HG02840 (cell line): ENCODE measurements around the gene TROAP.
"Not testable (repeated sequence)": the region's sequence is repeated elsewhere in the genome, so short reads cannot be mapped to it uniquely, and the experiment has no call there.

Source experiments
- ATAC-seq: cut with Tn5 transposase; IDR thresholded peaks from one replicate; pipeline ENCODE4 v1.9.1; 2021; ENCODE audit warnings: mild to moderate bottlenecking, moderate library complexity, moderate number of reproducible peaks; ENCODE audit not compliant: unreplicated experiment, low FRiP score

Gene TROAP, protein sequence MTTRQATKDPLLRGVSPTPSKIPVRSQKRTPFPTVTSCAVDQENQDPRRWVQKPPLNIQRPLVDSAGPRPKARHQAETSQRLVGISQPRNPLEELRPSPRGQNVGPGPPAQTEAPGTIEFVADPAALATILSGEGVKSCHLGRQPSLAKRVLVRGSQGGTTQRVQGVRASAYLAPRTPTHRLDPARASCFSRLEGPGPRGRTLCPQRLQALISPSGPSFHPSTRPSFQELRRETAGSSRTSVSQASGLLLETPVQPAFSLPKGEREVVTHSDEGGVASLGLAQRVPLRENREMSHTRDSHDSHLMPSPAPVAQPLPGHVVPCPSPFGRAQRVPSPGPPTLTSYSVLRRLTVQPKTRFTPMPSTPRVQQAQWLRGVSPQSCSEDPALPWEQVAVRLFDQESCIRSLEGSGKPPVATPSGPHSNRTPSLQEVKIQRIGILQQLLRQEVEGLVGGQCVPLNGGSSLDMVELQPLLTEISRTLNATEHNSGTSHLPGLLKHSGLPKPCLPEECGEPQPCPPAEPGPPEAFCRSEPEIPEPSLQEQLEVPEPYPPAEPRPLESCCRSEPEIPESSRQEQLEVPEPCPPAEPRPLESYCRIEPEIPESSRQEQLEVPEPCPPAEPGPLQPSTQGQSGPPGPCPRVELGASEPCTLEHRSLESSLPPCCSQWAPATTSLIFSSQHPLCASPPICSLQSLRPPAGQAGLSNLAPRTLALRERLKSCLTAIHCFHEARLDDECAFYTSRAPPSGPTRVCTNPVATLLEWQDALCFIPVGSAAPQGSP

GRCh38 chr12:49322708-49323523 is at the start of gene TROAP:
TROAP (plus strand) TSS chr12:49323255; CDS start chr12:49323609, 354 bp downstream.
- peak; percentile 97 for ATAC-seq

- no peak for ATAC-seq
These were observed 49.2 kb upstream of the TROAP start for GRCh38 chr12:49273726-49274395.

DNA sequence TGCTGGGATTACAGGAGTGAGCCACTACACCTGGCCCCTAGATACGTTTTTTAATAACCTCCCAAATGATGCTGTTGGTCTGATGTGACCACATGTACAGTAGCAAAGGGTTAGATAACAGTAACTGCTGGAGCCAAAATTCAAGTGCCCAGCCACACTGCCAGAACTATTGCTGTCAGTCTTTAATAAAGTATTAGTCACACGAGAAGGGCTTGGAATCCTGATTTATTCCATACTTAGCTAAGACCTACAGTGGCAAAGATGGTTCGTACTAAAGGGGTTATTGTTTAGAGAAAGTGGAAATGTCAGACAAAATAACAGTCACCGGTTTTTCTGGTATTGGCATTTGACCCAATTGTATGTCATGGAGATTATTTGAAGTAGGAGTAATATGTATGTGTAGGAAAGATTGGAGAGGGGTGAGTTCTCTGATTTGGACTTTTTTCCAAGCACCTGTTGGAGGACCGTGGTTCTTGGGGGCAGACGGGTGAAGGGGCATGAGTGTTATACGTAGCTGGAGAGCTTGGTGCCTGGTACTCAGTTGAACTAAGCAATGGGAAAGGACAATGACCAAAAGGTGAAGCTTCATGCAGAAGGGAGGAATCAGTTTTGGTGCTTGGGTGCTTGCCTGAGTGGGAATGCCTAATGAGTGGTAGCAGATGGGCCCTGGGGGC is 48.5 kb upstream of the TROAP start:
- ATAC-seq = no peak

GRCh38 chr12:49276304-49277290 is 46.5 kb upstream of the TROAP start:
- ATAC-seq = no peak

DNA sequence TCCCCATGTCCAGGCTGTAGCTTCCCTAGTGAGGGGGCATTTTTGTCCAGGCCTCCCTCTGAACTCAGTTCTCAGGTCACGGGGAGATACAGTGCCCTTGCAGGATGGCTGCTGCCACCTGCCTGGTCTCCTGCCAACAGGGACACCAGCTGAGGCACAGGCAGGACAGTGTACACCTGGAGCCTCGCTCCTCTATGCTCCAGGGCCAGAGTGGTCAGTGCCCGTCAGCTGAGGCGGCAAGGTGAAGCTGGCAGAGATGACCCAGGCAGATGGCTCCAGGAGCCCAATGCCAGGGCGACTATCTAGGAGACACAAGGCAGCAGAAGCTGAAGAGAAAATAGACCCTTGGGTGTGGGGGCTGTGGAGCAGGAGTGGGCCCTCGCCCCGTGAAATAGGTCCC is 45.6 kb upstream of the TROAP start:
- no peak for ATAC-seq

GRCh38 chr12:49279706-49280159 is 43.3 kb upstream of the TROAP start:
- ATAC-seq = no peak

GRCh38 chr12:49280545-49280944 is 42.5 kb upstream of the TROAP start:
- not testable (repeated sequence) for ATAC-seq

DNA sequence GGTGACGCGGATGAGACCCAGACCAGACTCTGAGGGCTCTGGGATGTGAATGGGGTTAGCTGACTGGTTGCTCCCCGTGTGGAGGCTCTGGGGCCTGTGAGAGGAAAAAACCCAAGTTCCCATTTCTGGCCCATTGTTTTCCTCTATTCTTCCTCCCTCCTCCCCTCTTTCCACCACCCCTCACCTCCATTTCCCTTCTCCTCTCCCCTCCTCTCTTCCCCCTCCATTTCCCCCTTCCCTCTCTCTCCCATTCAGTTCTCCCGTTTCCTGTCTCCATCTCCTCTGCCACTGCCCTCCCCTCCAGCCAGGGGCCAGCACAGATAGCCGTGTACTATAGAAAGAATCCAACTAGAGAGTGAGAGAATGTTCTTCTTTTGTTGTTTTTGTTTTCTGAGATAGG is 40.8 kb upstream of the TROAP start:
- ATAC-seq = no peak

GRCh38 chr12:49282740-49283375 is 40.2 kb upstream of the TROAP start:
- not testable (repeated sequence) for ATAC-seq

GRCh38 chr12:49283541-49284429 is 39.3 kb upstream of the TROAP start:
- ATAC-seq = no peak

GRCh38 chr12:49284672-49285071 is 38.4 kb upstream of the TROAP start:
- no peak for ATAC-seq

DNA sequence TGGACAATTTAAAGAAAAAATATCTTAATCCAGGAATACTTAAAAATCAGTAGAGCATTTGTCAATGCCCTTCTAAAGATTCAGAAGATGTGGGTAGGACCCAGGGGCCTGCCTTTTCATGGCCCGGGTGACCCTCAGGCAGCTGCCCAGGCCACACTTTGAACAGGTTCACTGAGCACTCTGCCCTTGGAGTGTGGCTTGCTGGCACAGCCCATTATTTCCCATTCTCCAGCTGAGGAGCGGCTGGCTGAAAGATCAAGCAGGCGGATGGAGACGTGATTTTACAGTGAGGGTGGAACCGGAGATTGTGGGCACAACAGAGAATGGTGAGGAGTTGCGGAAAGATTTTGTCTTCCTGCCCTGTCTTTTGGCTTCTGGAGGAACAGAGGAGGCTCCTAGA is 35.2 kb upstream of the TROAP start:
- no peak for ATAC-seq

DNA sequence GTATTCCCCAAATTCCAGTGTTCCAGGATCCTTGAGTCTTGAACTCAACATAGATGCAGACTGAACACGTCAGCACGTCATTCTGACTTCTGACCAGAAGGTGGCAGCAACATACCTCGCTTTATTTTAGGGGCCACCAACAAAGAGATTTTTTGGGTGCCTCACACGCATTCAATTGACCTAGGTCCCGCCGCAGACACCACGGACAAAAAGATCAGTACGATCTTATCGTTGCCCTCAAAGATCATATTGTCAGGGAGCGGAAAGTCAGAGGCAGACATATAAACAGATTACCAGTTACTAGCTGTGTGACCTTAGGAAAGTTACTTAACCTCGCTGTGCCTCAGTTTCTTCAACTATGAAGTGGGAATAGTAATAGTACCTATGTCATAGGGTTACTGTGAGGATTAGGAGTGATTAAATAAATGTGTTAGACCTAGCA is 34.6 kb upstream of the TROAP start:
- no peak for ATAC-seq

DNA sequence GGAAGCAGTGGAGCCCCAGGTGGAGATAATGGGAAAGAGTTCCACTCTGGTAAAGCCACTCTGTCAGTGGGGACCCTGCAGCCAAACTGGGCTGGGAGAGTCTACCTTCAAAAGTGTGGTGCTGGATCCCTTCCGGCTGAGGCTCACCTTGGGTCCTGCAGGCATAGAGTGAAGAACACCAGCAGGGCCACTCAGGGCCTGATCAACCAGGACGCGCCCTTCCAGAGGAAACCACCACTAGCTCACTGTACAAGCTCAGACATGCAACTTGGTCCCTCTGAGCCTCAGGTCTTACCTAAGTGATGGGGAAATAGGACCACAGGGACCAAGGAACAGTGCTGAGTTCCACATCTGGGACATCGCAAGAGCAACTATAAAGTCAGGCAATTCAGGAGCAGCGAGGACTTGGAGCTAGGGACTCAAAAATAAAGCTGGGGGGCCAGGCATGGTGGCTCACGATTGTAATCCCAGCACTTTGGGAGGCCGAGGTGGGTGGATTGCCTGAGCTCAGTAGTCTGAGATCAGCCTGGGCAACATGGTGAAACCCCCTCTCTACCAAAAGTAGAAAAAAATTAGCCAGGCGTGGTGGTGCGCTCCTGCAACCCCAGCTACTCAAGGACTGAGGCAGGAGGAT is 34.0 kb upstream of the TROAP start:
- no peak for ATAC-seq

DNA sequence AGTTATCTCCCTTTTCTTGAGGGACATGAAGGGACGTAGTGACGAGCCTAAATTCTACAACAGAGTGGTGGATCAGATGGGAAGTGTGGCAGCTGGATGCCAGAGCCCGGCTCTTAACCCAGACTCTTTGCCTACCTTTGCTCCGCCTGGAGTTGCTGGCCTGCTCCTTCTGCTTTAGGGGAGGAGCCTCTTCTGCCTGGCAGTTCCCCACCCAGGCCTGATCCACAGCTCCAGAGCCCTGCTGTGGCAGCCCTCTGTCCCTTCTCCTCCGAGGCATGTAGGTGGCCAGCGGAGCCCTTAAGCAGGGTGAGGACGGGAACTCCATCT is 30.4 kb upstream of the TROAP start:
- ATAC-seq = no peak

DNA sequence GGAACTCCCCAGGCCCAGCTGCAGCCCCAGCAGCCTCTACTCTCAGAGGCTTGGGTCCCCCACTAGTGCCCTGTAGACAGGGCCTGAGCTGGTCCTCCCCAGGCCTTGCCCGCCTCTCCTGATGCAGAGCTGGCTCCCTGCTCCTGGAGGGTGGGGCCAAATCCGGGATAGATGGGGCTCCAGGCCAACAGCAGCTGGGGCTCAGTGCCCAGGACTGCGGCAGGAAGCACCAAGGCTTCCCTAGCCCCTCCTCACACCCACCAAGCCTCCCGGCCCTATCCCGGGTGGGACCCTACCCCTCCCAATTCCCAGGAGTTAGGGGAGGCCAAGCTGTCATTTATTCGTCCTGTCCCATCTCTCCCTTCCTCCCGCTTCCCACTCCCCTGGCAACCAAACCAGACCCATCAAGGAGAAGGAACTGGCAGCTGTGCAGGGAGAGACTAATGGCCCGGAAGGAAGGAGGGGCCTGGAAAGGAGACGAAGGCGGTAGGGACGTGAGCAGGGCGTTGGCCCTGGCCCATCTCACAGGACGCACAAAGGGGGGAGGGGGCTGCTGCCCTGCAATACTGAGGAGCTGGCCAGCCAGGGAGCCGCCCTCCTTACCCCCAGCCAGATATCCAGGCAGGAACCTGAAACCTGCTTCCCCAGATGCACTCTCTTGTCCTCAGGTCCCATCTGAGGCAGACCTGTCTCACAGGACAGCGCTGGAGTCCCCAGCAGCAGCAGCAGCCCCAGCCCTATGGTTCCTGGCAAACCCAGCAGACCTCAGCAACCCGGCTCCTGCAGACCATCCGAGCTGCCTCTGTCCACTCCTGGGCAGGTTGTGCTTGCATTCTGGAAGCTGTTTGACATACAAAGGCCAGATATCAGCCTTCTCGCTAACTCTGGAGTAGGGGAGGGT is 29.7 kb upstream of the TROAP start:
- ATAC-seq = no peak
